Erythroblast (primary cell): Measurements from ENCODE around the gene REX1BD.

ENCODE experiments used
- GATA1 ChIP-seq: IDR thresholded peaks from 2 replicates; pipeline ENCODE4 v1.6.1; 2011; ENCODE audit warnings: low read depth, mild to moderate bottlenecking, control low read depth, low read length, moderate library complexity
- POLR2A ChIP-seq: IDR thresholded peaks from 2 replicates; pipeline ENCODE4 v1.6.1; 2011; ENCODE audit warnings: mild to moderate bottlenecking, low read length

DNA sequence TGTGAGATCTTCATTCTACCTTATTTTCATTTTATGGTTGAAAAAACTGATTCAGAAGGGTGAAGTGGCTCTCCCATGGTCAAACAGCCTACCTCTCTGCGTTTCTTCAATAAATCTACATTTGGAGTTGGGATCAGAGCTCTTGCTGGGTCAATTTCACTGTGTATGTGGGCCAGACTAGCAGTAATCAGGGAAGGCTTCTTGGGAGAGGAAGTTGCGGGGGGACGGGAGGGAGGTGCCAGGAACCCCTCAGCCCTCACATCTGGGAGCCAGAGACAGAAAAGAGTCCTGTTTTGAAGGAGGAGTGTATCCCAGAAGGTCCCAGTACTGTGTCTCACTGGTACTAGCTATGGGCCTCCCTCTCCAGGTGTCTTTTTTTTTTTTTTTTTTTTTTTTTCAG lies 30.0 kb upstream of the REX1BD start:
- TF ChIP-seq POLR2A (no peak), GATA1 (no peak)
